ENCODE data around the gene EXPH5. TPM values are rescaled to one million over a fixed set of nuclear protein-coding genes. Genes with fewer than 3 reads are reported as not detected.

The EXPH5 gene
- total and polyA plus RNA-seq, 2 of the 8 experiments (the other 6 are each of a cell fraction or from before 2014, with no cell fraction given) = 1.1 to 11.5 TPM

DNA sequence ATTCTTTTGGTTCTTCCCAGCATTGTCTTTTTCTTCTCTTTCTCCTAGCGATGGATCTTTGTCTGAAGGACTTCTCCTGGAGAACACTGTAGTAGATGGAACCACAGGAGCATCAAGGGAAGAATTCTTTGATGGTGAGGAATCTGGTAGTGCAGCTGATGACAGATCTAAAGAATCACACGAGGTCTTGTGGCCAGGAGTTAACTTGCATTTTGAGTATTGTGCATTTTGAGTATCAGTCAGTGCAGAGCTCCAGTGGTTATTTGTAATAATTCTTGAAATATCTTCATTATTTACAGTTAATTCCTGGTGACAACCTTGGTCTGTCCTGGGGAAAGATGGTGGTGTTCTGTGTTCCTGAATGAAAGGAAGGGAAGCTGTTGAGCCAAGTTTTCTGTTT, 80.9 kb downstream of the EXPH5 start:
- Histone ChIP-seq H4K8ac (ENCODE audit: extremely low read depth, insufficient read depth, low read length) (no peak overlapping the region), H3K36me3 (ENCODE audit: control insufficient read depth in 2 of 4, insufficient read depth in 4 of 4, low read length in 3 of 4) (peaks cover 6 to 37% (median 18%) of the 10 kb centered on the region in 4 experiments; a peak in 6 of 8 replicates), H3K4me2 (ENCODE audit: insufficient read depth in 1 of 2, low read depth in 2 of 2, low read length in 2 of 2) (no peak overlapping the region), H2AK5ac (ENCODE audit: low read depth, low read length) (no peak overlapping the region), H2BK20ac (ENCODE audit: low read length) (no peak overlapping the region), H3K79me1 (ENCODE audit: low read depth, low read length) (no peaks in the 10 kb centered on the region), H3K9ac (replicated peaks in 1 of 4; ENCODE audit: extremely low read depth in 1 of 4, low read depth in 3 of 4, low read length in 3 of 4) (no peak overlapping the region), H3K9me3 (ENCODE audit: insufficient read depth in 2 of 2, low read depth in 1 of 2, low read length in 1 of 2) (peaks cover 20 to 22% of the 10 kb centered on the region in 2 experiments; a peak in 3 of 4 replicates), H2AFZ (ENCODE audit: low read length) (no peak overlapping the region), H2BK12ac (ENCODE audit: low read depth, low read length) (no peak overlapping the region), H4K91ac (replicated peaks; ENCODE audit: insufficient read length, low read length) (no peak overlapping the region), H3K4me1 (replicated peaks in 1 of 4; ENCODE audit: control insufficient read depth in 3 of 4, insufficient read depth in 4 of 4, low read length in 3 of 4) (no peaks in the 10 kb centered on the region), H3K27me3 (replicated peaks in 1 of 4; ENCODE audit: control insufficient read depth in 3 of 4, extremely low read depth in 1 of 4, insufficient read depth in 3 of 4, low read length in 3 of 4) (no peaks in the 10 kb centered on the region), H3K4me3 (ENCODE audit: extremely low read depth in 1 of 4, insufficient read depth in 2 of 4, low read depth in 3 of 4, low read length in 4 of 4) (no peak overlapping the region), H3K23me2 (ENCODE audit: low read depth, low read length) (no peaks in the 10 kb centered on the region), H3K79me2 (ENCODE audit: control insufficient read depth in 1 of 2, insufficient read depth in 2 of 2, low read length in 2 of 2) (no peaks in the 10 kb centered on the region), H3K56ac (replicated peaks; ENCODE audit: insufficient read length, low read depth, low read length) (no peak overlapping the region), H3K18ac (ENCODE audit: extremely low read depth, low read length) (no peak overlapping the region), H4K5ac (ENCODE audit: insufficient read length, low read depth, low read length) (no peak overlapping the region), H2BK120ac (replicated peaks; ENCODE audit: low read depth, low read length) (no peak overlapping the region), H3K27ac (ENCODE audit: low read depth, low read length) (no peak overlapping the region), H3K23ac (ENCODE audit: insufficient read length) (no peak overlapping the region), H2BK5ac (ENCODE audit: low read depth, low read length) (no peak overlapping the region), H3K4ac (replicated peaks; ENCODE audit: insufficient read length, low read depth, low read length) (no peak overlapping the region), H2BK15ac (ENCODE audit: low read length) (no peak overlapping the region), H3K14ac (ENCODE audit: insufficient read length) (no peak overlapping the region), H4K20me1 (replicated peaks in 1 of 2; ENCODE audit: control insufficient read depth in 1 of 2, insufficient read depth in 2 of 2, low read length in 2 of 2) (no peaks in the 10 kb centered on the region)
- 94% methylated on average over 2 of the region's 2 CpGs; no CpG with 5 or more reads in 1 of the 2 experiments for WGBS, 2 experiments (ENCODE audit: extremely low coverage in 1 of 2, insufficient coverage in 1 of 2, insufficient read length in 1 of 2, insufficient replicate concordance in 2 of 2, low coverage in 1 of 2, low lambda C conversion rate in 2 of 2, missing lambda C conversion rate in 1 of 2)
- POLR2A ChIA-PET (ENCODE audit: partially characterized antibody) = no interaction called here
- CTCF ChIA-PET (ENCODE audit: partially characterized antibody) = no interaction called here
- FAIRE-seq (no peak), DNase-seq (ENCODE audit: low read depth in 1 of 2, low spot score in 2 of 2) (no peak)
- TF ChIP-seq TBP (IDR thresholded peaks at IDR 0.05; ENCODE audit: low read depth, low read length) (no peak), SP4 (IDR thresholded peaks at IDR 0.05; ENCODE audit: low read length) (no peak)
